NT2/D1 (cell line): ENCODE measurements around the gene MFAP2.

Experiments used
- SUZ12 ChIP-seq: IDR thresholded peaks from 2 replicates; pipeline ENCODE4 v1.6.1; 2011; ENCODE audit not compliant: insufficient read length, insufficient read depth; ENCODE audit errors: extremely low read depth
- YY1 ChIP-seq: IDR thresholded peaks from 2 replicates; pipeline ENCODE4 v1.6.1; 2011; ENCODE audit not compliant: insufficient read length, insufficient read depth
- ZNF274 ChIP-seq: IDR thresholded peaks from 2 replicates; pipeline ENCODE4 v1.6.1; 2011; ENCODE audit warnings: mild to moderate bottlenecking, low read depth, low read length

DNA sequence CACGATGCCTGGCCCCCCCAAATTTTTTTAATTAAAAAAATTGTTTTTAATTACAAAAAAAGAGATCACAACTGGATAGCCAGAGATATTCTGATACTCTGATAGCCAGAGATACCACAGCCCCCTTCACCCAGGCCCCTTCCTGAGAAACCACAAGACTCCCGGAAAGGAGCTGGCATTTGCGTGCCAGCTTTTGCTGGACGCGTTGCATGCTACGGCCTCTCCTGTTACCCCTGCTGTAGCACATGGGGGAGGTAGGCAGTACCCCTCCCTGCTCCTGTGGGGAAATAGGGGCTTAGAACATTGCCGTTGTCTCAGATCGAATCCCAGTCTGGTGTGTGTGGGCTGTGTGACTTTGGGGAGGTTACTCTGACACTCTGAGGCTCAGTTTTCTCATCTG, 22.7 kb downstream of the MFAP2 start:
- TF ChIP-seq YY1 (no peak), ZNF274 (no peak), SUZ12 (no peak)
